HG03457 (cell line): Measurements from ENCODE around the gene CDCA4.

Experiments used
- ATAC-seq: cut with Tn5 transposase; IDR thresholded peaks from one replicate; pipeline ENCODE4 v1.9.1; 2021; ENCODE audit warnings: moderate number of reproducible peaks; ENCODE audit not compliant: unreplicated experiment

Gene CDCA4

GRCh38 chr14:105014631-105015030 is 6.3 kb downstream of the CDCA4 start:
- ATAC-seq = no peak

DNA sequence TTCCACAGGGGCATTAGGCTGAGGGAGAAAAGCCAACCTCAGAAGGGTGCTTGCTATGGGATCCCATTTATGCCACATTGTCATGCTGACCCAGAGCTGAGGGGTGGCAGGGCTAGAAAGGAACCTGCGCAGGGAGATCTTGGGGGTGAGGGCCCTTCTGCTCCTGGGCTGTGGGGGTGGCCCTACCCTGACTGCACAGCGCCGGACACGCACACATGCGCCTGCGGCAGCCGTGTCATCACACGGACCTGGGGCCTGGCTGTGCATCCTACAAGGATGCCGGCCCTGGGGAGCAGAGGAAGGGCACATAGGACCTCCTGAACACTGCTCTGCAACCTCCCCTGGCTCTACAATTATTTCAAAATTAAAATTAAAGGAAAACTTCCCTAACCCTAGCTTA is 6.9 kb downstream of the CDCA4 start:
- ATAC-seq = no peak

GRCh38 chr14:105013150-105013785 is 7.6 kb downstream of the CDCA4 start:
- no peak for ATAC-seq

DNA sequence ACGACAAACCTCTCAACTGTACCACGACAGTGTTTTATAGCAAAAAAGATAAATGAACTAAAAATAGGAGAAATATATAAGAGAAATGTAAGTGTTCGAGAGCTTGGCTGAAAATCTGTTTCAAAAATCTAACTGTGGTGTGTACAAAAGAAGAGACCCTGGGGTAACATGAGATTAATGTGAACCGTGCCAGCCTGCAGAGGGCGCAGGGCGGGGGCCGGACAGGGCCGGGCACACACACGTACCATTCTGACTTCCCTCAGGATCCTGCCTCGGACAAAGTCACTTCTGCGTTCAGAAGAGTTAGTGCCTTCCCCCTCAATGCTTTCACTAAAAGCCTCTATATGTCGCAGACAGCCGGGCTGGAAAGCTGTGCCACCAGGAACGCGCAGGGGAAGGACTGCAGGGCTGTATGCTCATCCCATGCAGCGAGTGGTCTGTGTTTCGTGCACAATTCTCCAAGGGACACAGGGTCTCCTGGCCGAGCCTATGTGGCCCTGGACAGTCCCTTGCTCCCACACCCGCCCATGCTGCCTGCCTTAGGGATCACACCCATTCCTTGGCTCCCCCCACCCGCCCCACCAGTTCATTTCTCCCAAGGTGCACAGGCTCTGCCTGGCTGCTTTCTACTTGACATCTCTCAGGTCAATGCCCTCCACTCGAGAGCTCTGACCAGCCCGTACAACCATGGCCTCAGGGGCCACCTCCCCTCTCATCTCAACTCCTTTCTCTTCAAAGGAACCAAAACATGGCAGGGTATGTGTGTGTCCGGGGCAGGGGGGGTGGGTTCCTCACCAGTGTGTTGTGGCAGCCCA is 8.5 kb downstream of the CDCA4 start:
- no peak for ATAC-seq

GRCh38 chr14:105011312-105011990 is 9.4 kb downstream of the CDCA4 start:
- no peak for ATAC-seq

DNA sequence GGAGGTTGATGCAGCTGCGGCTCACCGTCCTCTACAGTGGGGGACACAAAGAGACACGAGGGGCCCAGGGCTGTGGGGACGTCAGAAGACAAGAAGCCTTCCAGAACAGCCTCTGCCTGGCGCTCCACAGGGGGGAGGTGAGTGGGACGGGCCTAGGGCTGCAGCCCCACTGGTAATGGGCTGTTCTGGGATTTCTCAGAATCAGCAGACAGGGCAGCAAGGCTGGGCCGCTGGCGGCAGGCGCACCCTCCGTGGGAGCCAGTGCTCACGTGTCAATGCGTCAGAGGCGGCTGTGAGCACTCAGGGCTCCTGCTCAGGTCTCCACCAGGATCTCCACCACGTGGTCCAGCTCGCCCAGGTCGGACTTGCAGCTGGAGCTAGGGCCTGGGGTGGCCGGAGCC is 10.0 kb downstream of the CDCA4 start:
- no peak for ATAC-seq

- ATAC-seq = no peak
These were observed 10.8 kb downstream of the CDCA4 start for GRCh38 chr14:105010106-105010505.

DNA sequence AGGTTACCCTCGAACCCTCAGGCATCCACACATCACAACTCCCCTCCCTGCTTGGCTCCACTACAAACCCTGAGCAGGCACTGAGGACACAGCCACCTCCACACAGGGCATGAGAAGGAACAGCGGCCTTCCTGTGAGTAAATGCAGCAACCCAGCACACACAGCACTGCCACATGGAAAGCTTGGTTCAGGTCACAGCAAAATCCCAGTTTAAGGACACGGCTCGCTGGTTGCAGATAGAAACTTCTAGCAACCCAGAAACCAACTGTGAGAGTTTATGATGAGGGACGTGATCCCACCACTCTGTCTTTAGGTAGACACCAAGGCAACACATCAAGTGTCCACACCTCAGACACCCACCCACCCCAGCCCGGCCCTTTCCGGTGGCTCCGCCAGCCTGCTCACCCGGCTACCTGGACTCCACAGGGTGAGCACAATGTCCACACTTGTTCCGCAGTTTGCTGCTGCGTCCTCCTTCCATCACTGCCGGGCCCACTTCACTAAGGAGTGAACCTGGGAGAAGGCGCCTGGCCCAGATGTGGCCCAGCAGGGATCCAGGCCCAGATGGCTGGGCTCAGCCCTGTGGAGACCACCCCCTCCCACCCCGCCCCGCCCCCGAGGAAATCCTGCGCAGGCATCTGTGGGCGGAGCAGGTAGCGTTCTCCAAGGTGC is 13.2 kb downstream of the CDCA4 start:
- no peak for ATAC-seq

GRCh38 chr14:105006831-105007592 is 13.9 kb downstream of the CDCA4 start:
- ATAC-seq = no peak

- no peak for ATAC-seq
These were observed 14.7 kb downstream of the CDCA4 start for GRCh38 chr14:105005929-105006830.

- ATAC-seq = no peak
These were observed 15.5 kb downstream of the CDCA4 start for GRCh38 chr14:105005329-105005928.

DNA sequence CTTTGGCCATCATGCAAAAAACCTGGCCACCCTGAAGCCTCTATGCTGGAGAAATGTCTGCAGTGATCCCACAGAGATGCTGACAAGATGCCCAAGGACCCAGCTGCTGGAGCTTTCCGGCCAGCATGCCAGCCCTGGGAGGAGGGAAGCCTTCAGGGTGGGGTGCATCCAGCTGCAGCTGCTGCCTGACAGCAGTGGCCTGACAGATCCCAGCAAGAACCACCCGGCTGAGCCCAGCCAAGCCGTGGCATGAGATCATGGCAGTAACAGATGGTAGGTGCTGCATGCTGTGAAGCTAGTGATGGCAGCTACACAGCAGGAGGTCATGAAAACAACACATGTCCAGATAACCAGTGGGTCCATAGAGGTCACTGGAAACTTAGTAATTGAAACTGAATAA is 21.5 kb downstream of the CDCA4 start:
- ATAC-seq = no peak

- ATAC-seq = no peak
These were observed 22.1 kb downstream of the CDCA4 start for GRCh38 chr14:104998801-104999200.

DNA sequence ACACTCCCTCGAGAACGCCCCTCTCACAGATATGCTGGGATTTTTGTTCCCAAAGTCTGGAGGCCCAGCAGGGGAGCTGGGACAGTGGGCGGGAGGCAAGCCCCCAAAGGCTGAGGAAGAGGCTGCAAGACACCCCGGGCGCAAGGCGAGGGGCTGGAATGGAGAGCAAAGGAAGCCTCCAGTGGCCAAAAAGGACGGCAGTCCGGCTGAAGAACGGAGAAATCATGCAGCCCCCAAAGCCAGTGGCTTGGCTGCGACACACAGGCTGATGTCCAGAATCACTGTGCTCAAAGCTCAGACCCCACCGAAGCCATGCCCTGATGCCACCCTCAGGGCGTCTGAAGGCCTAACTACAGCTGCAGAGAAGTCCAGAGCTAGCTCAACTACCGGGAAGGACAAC is 24.4 kb downstream of the CDCA4 start:
- ATAC-seq = no peak

GRCh38 chr14:104996032-104996431 is 24.9 kb downstream of the CDCA4 start:
- no peak for ATAC-seq

- no peak for ATAC-seq
These were observed 25.9 kb downstream of the CDCA4 start for GRCh38 chr14:104994978-104995377.

- no peak for ATAC-seq
These were observed 26.9 kb downstream of the CDCA4 start for GRCh38 chr14:104993808-104994591.

- ATAC-seq = no peak
These were observed 27.6 kb downstream of the CDCA4 start for GRCh38 chr14:104993306-104993705.
